HepG2 (cell line): Measurements from ENCODE around the gene DTNA. TPM values are rescaled to one million over a fixed set of nuclear protein-coding genes. Genes with fewer than 3 reads are reported as not detected.

Source experiments
- ATAC-seq: fragments of 200-7000 bp; cut with Tn5 transposase; 3 replicates; pipeline ENCODE4 v1.9.1; 2020; ENCODE audit warnings: mild to moderate bottlenecking, moderate library complexity
- BruUV-seq: library from RNA; stranded (reverse); fragments of 400-500 nt; replicated peaks from 2 replicates; lab custom pipeline; 2021; lab: Mats Ljungman, UMichigan
- CTCF ChIA-PET: fragments of 300-600 bp; formaldehyde crosslinking; extraction: SDS; loops from one replicate; lab custom pipeline; 2021; ENCODE audit warnings: low total read pairs, inconsistent platforms, low intra/inter-chr PET ratio; lab: Yijun Ruan, JAX
- POLR2A ChIA-PET: fragments of 350-600 bp; sonication (Branson Sonifier 250); formaldehyde crosslinking; loops from one replicate; lab custom pipeline; 2020; ENCODE audit warnings: antibody characterized with exemption, inconsistent platforms; lab: Yijun Ruan, JAX
- DNase-seq: peaks from one replicate; pipeline ENCODE4 v3.0.0-alpha.2; 2015; ENCODE audit warnings: low spot score
- FAIRE-seq: peaks from 3 replicates; lab custom pipeline; 2011; peaks lifted over from hg19 to GRCh38; lab: Jason Lieb, UNC
- H2AFZ ChIP-seq: one replicate; pipeline ENCODE4 v1.6.1; 2011; ENCODE audit warnings: low read length, inconsistent platforms
- H3K27ac ChIP-seq: fragments of 300-600 bp; 3 replicates; pipeline ENCODE4 v1.8.0; 2011; ENCODE audit warnings: mixed run types, mild to moderate bottlenecking, mixed read lengths, low read length, inconsistent platforms; ENCODE audit not compliant: insufficient read depth; ENCODE audit errors: extremely low read length
- H3K27me3 ChIP-seq, 2 experiments: fragments of 200-600 bp in 1 of 2; 2 replicates in 1 of 2; 3 replicates in 1 of 2; pipeline versions ENCODE4 v1.6.0 to v1.8.0; 2011; ENCODE audit warnings: low read length in 2 of 2, mild to moderate bottlenecking in 2 of 2, moderate library complexity in 2 of 2, inconsistent platforms in 1 of 2; ENCODE audit not compliant: insufficient read depth in 2 of 2, control insufficient read depth in 1 of 2
- H3K36me3 ChIP-seq, 2 experiments: fragments of 200-600 bp in 1 of 2; replicated peaks in 1 of 2; 2 replicates in 1 of 2; 3 replicates in 1 of 2; pipeline versions ENCODE4 v1.5.1 to v1.8.0; 2011; ENCODE audit warnings: low read length in 2 of 2, inconsistent platforms in 1 of 2; ENCODE audit not compliant: insufficient read depth in 2 of 2, control insufficient read depth in 1 of 2
- H3K4me1 ChIP-seq: 2 replicates; pipeline ENCODE4 v1.5.1; 2012; ENCODE audit warnings: low read length, inconsistent platforms; ENCODE audit not compliant: insufficient read depth
- H3K4me2 ChIP-seq: 2 replicates; pipeline ENCODE4 v1.6.0; 2011; ENCODE audit warnings: low read depth, low read length, inconsistent platforms
- H3K4me3 ChIP-seq, 3 experiments: fragments of 200-600 bp in 1 of 3; sonication (generic), shearing (Covaris generic) in 1 of 3; replicated peaks in 1 of 3; 2 replicates each; pipeline ENCODE4 v1.5.1; 2011 to 2016; ENCODE audit warnings: low read length in 3 of 3, inconsistent platforms in 2 of 3, low read depth in 2 of 3, mild to moderate bottlenecking in 2 of 3, control low read depth in 1 of 3, mixed read lengths in 1 of 3; ENCODE audit not compliant: insufficient read depth in 1 of 3
- H3K79me2 ChIP-seq: one replicate; pipeline ENCODE4 v1.6.1; 2011; ENCODE audit warnings: low read length, inconsistent platforms; ENCODE audit not compliant: insufficient read depth
- H3K9ac ChIP-seq: 2 replicates; pipeline ENCODE4 v1.6.0; 2011; ENCODE audit warnings: mild to moderate bottlenecking, low read depth, low read length, inconsistent platforms; ENCODE audit not compliant: insufficient read depth
- H3K9me3 ChIP-seq: 2 replicates; pipeline ENCODE4 v1.5.1; 2012; ENCODE audit warnings: mild to moderate bottlenecking, low read length
- H4K20me1 ChIP-seq: 2 replicates; pipeline ENCODE4 v1.6.0; 2011; ENCODE audit warnings: inconsistent platforms, mild to moderate bottlenecking, low read length, moderate library complexity; ENCODE audit not compliant: insufficient read depth
- AGO1 ChIP-seq: fragments of 200-400 bp; formaldehyde crosslinking; IDR thresholded peaks from 2 replicates; pipeline ENCODE4 v1.6.1; 2017; ENCODE audit warnings: mild to moderate bottlenecking, low read depth, low read length, moderate library complexity; ENCODE audit not compliant: poor library complexity, severe bottlenecking
- CC2D1A ChIP-seq: sonication (generic); formaldehyde crosslinking; IDR thresholded peaks from 2 replicates; pipeline ENCODE4 v1.8.1; 2023; ENCODE audit warnings: mild to moderate bottlenecking, missing genetic modification reagents
- FIP1L1 ChIP-seq: fragments of 200-400 bp; formaldehyde crosslinking; IDR thresholded peaks from 2 replicates; pipeline ENCODE4 v1.6.1; 2018; ENCODE audit warnings: low read depth, mild to moderate bottlenecking, low read length, moderate library complexity, borderline replicate concordance; ENCODE audit not compliant: insufficient read depth
- GTF2F1 ChIP-seq: fragments of 150-350 bp; IDR thresholded peaks from 2 replicates; pipeline ENCODE4 v1.6.1; 2014; ENCODE audit warnings: low read length
- SMAD9 ChIP-seq: sonication (generic); formaldehyde crosslinking; IDR thresholded peaks from 2 replicates; pipeline ENCODE4 v1.5.1; 2020; ENCODE audit warnings: mild to moderate bottlenecking, missing genetic modification reagents
- YY1 ChIP-seq: IDR thresholded peaks from 2 replicates; pipeline ENCODE4 v1.6.1; 2011; ENCODE audit warnings: low read length, low read depth, moderate library complexity, mild to moderate bottlenecking; ENCODE audit not compliant: insufficient read depth, insufficient replicate concordance
- ZBTB38 ChIP-seq: sonication (generic); formaldehyde crosslinking; IDR thresholded peaks from 2 replicates; pipeline ENCODE4 v1.5.1; 2020; ENCODE audit warnings: mild to moderate bottlenecking, missing genetic modification reagents
- ZBTB7B ChIP-seq: sonication (generic); formaldehyde crosslinking; IDR thresholded peaks from 2 replicates; pipeline ENCODE4 v1.4.0; 2020; ENCODE audit warnings: missing genetic modification reagents
- ZFP90 ChIP-seq: sonication (generic); formaldehyde crosslinking; IDR thresholded peaks from 2 replicates; pipeline ENCODE4 v1.8.0; 2022; ENCODE audit warnings: missing genetic modification reagents, mild to moderate bottlenecking, inconsistent platforms, borderline replicate concordance
- ZNF224 ChIP-seq: sonication (generic); formaldehyde crosslinking; IDR thresholded peaks from 2 replicates; pipeline ENCODE4 v1.5.0; 2020; ENCODE audit warnings: mild to moderate bottlenecking, missing genetic modification reagents
- ZNF274 ChIP-seq: sonication (generic); formaldehyde crosslinking; IDR thresholded peaks from 2 replicates; pipeline ENCODE4 v1.5.1; 2020; ENCODE audit warnings: mild to moderate bottlenecking, missing genetic modification reagents
- ZNF484 ChIP-seq: sonication (generic); formaldehyde crosslinking; IDR thresholded peaks from 2 replicates; pipeline ENCODE4 v1.5.1; 2020; ENCODE audit warnings: mild to moderate bottlenecking, low read depth, missing genetic modification reagents, borderline replicate concordance
- WGBS: methylation state at CpG from one replicate; pipeline ENCODE4 v1.1.6; 2017; ENCODE audit warnings: low lambda C conversion rate; 5-methylcytosine and 5-hydroxymethylcytosine counted together
- in situ Hi-C: cut with HindIII; loops from 2 replicates; pipeline ENCODE4 v1.10.0; 2017; ENCODE audit warnings: low pct_unique_long_range_greater_than_20kb; ENCODE audit not compliant: extremely low pct_ligation_motif_present
- intact Hi-C: fragments of 100-400 bp; cut with micrococcal nuclease; formaldehyde crosslinking; loops from one replicate; pipeline ENCODE4 v1.10.0; 2022; ENCODE audit not compliant: unreplicated experiment
- polyA plus RNA-seq, 8 experiments: library from polyadenylated mRNA; depleted of rRNA in 3 of 8; stranded (reverse) in 7 of 8; unstranded in 1 of 8; fragments of >200 nt; fragmentation: Illumina TruSeq in 4 of 8; extraction: Trizol in 4 of 8; gene quantifications; 2 replicates each; pipeline versions ENCODE4 v1.2.1 to v1.2.3, GENCODE V29; 2011 to 2016; ENCODE audit warnings: low read depth in 4 of 8, missing spikeins in 1 of 8, mixed read lengths in 1 of 8; ENCODE audit not compliant: insufficient read depth in 1 of 8
- total RNA-seq, 5 experiments: library from RNA; depleted of rRNA; stranded (reverse); fragments of >200 nt; fragmentation: Illumina TruSeq; extraction: Trizol; gene quantifications; 2 replicates each; pipeline ENCODE4 v1.2.3, GENCODE V29; 2016; ENCODE audit warnings: low read depth in 1 of 5
- TF ChIP-seq, protein P1 (sequence below): sonication (generic); formaldehyde crosslinking; IDR thresholded peaks from 2 replicates; pipeline ENCODE4 v1.4.0; 2020; ENCODE audit warnings: mild to moderate bottlenecking, missing genetic modification reagents
- TF ChIP-seq, protein P2 (sequence below): IDR thresholded peaks from 2 replicates; pipeline ENCODE4 v1.6.1; 2016; ENCODE audit warnings: missing compliant biosample characterization, missing genetic modification reagents, borderline replicate concordance
- TF ChIP-seq, protein P3 (sequence below): sonication (generic); formaldehyde crosslinking; IDR thresholded peaks from 2 replicates; pipeline ENCODE4 v1.8.1; 2022; ENCODE audit warnings: low read depth, mild to moderate bottlenecking, missing genetic modification reagents

Gene DTNA
- total and polyA plus RNA-seq, 2 of the 13 experiments (the other 11 are each of a cell fraction or from before 2014, with no cell fraction given), result 8.5 to 29.0 TPM

DNA sequence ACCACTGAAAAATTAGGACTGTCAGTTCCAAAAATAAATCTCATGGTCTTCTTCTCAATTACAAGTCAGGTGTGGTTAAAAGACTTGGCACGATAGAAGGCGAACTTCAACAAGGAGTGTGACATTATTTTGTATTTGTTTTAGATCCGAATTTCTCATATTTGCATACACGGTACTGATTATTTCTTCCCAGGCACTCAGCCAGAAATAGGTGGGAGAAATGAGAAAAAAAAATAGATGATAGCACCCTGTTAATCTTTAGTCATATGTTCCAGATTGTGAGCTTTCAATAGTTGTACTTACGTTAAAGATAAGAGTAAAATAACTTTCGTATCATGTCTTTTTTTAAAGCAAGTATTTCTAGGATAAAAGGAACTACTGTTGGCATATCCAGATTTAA, 106.1 kb downstream of the DTNA start:
- H3K9ac ChIP-seq, result no peak overlapping the region
- no peaks in the 10 kb centered on the region for H4K20me1 ChIP-seq
- DNase-seq (no peak), FAIRE-seq (no peak), ATAC-seq (no peak)
- TF ChIP-seq GTF2F1 (no peak), SMAD9 (CRISPR knock-in tag) (no peak), YY1 (no peak), ZNF224 (CRISPR knock-in tag) (no peak), ZBTB38 (CRISPR knock-in tag) (no peak), ZFP90 (CRISPR knock-in tag) (no peak), CC2D1A (CRISPR knock-in tag) (no peak), AGO1 (no peak), ZBTB7B (no peak), FIP1L1 (no peak), ZNF274 (CRISPR knock-in tag) (no peak), ZNF484 (no peak)
- TF ChIP-seq, protein P1, sequence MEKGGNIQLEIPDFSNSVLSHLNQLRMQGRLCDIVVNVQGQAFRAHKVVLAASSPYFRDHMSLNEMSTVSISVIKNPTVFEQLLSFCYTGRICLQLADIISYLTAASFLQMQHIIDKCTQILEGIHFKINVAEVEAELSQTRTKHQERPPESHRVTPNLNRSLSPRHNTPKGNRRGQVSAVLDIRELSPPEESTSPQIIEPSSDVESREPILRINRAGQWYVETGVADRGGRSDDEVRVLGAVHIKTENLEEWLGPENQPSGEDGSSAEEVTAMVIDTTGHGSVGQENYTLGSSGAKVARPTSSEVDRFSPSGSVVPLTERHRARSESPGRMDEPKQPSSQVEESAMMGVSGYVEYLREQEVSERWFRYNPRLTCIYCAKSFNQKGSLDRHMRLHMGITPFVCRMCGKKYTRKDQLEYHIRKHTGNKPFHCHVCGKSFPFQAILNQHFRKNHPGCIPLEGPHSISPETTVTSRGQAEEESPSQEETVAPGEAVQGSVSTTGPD (CRISPR knock-in tag), result no peak
- TF ChIP-seq, protein P2, sequence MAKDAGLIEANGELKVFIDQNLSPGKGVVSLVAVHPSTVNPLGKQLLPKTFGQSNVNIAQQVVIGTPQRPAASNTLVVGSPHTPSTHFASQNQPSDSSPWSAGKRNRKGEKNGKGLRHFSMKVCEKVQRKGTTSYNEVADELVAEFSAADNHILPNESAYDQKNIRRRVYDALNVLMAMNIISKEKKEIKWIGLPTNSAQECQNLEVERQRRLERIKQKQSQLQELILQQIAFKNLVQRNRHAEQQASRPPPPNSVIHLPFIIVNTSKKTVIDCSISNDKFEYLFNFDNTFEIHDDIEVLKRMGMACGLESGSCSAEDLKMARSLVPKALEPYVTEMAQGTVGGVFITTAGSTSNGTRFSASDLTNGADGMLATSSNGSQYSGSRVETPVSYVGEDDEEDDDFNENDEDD, result no peak
- TF ChIP-seq, protein P3, sequence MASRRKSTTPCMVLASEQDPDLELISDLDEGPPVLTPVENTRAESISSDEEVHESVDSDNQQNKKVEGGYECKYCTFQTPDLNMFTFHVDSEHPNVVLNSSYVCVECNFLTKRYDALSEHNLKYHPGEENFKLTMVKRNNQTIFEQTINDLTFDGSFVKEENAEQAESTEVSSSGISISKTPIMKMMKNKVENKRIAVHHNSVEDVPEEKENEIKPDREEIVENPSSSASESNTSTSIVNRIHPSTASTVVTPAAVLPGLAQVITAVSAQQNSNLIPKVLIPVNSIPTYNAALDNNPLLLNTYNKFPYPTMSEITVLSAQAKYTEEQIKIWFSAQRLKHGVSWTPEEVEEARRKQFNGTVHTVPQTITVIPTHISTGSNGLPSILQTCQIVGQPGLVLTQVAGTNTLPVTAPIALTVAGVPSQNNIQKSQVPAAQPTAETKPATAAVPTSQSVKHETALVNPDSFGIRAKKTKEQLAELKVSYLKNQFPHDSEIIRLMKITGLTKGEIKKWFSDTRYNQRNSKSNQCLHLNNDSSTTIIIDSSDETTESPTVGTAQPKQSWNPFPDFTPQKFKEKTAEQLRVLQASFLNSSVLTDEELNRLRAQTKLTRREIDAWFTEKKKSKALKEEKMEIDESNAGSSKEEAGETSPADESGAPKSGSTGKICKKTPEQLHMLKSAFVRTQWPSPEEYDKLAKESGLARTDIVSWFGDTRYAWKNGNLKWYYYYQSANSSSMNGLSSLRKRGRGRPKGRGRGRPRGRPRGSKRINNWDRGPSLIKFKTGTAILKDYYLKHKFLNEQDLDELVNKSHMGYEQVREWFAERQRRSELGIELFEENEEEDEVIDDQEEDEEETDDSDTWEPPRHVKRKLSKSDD, result no peak
- H2AFZ ChIP-seq, result no peak overlapping the region
- intact Hi-C loops, result no loop called here
- WGBS, result 95% methylated on average over 6 of the region's 6 CpGs
- no peak overlapping the region for H3K4me2 ChIP-seq
- no peak overlapping the region for H3K27ac ChIP-seq
- H3K79me2 ChIP-seq, result no peaks in the 10 kb centered on the region
- H3K4me1 ChIP-seq, result no peaks in the 10 kb centered on the region
- ChIA-PET POLR2A (no interaction called here), CTCF (no interaction called here)
- H3K9me3 ChIP-seq, result no peaks in the 10 kb centered on the region
- H3K27me3 ChIP-seq, result no peaks in the 10 kb centered on the region
- no TSS peak for BruUV-seq
- H3K36me3 ChIP-seq, result peaks cover 0 to 2% of the 10 kb centered on the region in 2 experiments; a peak in 1 of 5 replicates
- no peak overlapping the region for H3K4me3 ChIP-seq
- in situ Hi-C loops, result no loop called here
